Pancreas (tissue), 10 donors: ENCODE measurements around the gene COPS6. TPM values are rescaled to one million over a fixed set of nuclear protein-coding genes. Genes with fewer than 3 reads are reported as not detected.

Source experiments
- ATAC-seq, 4 donors: fragments of 200-7000 bp; cut with Tn5 transposase; one replicate each; pipeline versions ENCODE4 v1.8.0 to v1.9.1; 2020; ENCODE audit warnings: mild to moderate bottlenecking in 4 of 4, moderate library complexity in 4 of 4
- DNase-seq, 6 donors: peaks; one replicate each; pipeline ENCODE4 v3.0.0-alpha.2; 2020
- FAIRE-seq: peaks from 2 replicates; lab custom pipeline; 2012; peaks lifted over from hg19 to GRCh38; lab: Jason Lieb, UNC
- H3K27ac ChIP-seq, 4 donors: fragments of 200-600 bp; sonication (generic); 1 replicate in 3 of 4; 2 replicates in 1 of 4; pipeline versions ENCODE4 v1.5.0 to v1.8.0; 2020
- H3K27me3 ChIP-seq, 4 donors: fragments of 200-600 bp; one replicate each; pipeline ENCODE4 v1.8.0; 2021
- H3K36me3 ChIP-seq, 3 donors: fragments of 200-600 bp; sonication (generic) in 1 of 3; one replicate each; pipeline versions ENCODE4 v1.5.0 to v1.8.0; 2020 to 2021
- H3K4me1 ChIP-seq, 3 donors: fragments of 200-600 bp; one replicate each; pipeline ENCODE4 v1.8.0; 2021
- H3K4me3 ChIP-seq, 4 donors: fragments of 200-600 bp; sonication (generic) in 2 of 4; one replicate each; pipeline versions ENCODE4 v1.5.0 to v1.8.0; 2020 to 2021
- H3K9me3 ChIP-seq, 4 donors: fragments of 200-600 bp; one replicate each; pipeline ENCODE4 v1.8.0; 2021
- CTCF ChIP-seq, 4 donors: fragments of 200-600 bp; sonication (generic) in 3 of 4; IDR thresholded peaks; one replicate each; pipeline versions ENCODE4 v1.5.0 to v1.8.0; 2021; ENCODE audit warnings: antibody characterized with exemption in 4 of 4
- WGBS, 2 donors: extraction: QIAGEN DNeasy Blood & Tissue Kit; methylation state at CpG; one replicate each; pipeline ENCODE4 v1.1.7; 2013; 5-methylcytosine and 5-hydroxymethylcytosine counted together
- intact Hi-C, 3 donors: fragments of 100-400 bp; cut with DNase I; formaldehyde crosslinking; loops; one replicate each; pipeline versions ENCODE4 v1.11.1 to v1.14.2; 2022
- polyA plus RNA-seq, 2 donors: library from polyadenylated mRNA; stranded (reverse); fragments of 200-250 nt; gene quantifications; one replicate each; pipeline ENCODE4 v1.2.3, GENCODE V29; 2013
- total RNA-seq, 6 donors: library from RNA; stranded (reverse); fragmentation: NEBNext Ultra II Directional in 4 of 6; extraction: Animal tissue kit (Norgen Biotek cat#: 25700) in 4 of 6; gene quantifications; one replicate each; pipeline versions ENCODE4 v1.2.1 to v1.2.4, GENCODE V29; 2021 to 2023
- donor health status: healthy with polysubstance abuse.
- donor health status: DM: no; HTN: no; CAD: no; lungs with moderate emphysema.
- donor health status: DM: no; HTN: no; CAD: no.
- donor health status: control.
- donor health status: control.
- donor health status: Bipolar disorder and iron deficiency.
- donor health status: DM: yes; HTN: yes; CAD: no.
- donor health status: DM: no; HTN: no; CAD: no.
- donor health status: DM: no; HTN: no; CAD: no.
- donor health status: DM: yes; HTN: yes; CAD: no.

COPS6 gene
- total and polyA plus RNA-seq, 8 donors: 34.6 to 82.0 (median 40.5) TPM

GRCh38 chr7:100087055-100087750, 1.6 kb upstream of the COPS6 start:
- Histone ChIP-seq H3K4me3 (no peak overlapping the region), H3K36me3 (peaks cover 0 to 10% (median 0%) of the 10 kb centered on the region in 3 donors), H3K27ac (no peak overlapping the region), H3K4me1 (peaks cover 3 to 7% (median 7%) of the 10 kb centered on the region in 3 donors), H3K27me3 (no peaks in the 10 kb centered on the region), H3K9me3 (no peaks in the 10 kb centered on the region)
- no peak for TF ChIP-seq CTCF (IDR thresholded peaks at IDR 0.05)
- WGBS, 2 donors: 84 to 87% methylated on average over 10 of the region's 10 CpGs
- no peak for DNase-seq
- intact Hi-C loops: no loop called here
- peak; percentile 26 for FAIRE-seq
- ATAC-seq: no peak

- H3K9me3 ChIP-seq: no peaks in the 10 kb centered on the region
- peak overlapping the region; percentile 59 to 97 (median 79) for H3K4me3 ChIP-seq
- peaks cover 0 to 7% (median 7%) of the 10 kb centered on the region in 3 donors for H3K4me1 ChIP-seq
- intact Hi-C loops: no loop called here
- H3K27me3 ChIP-seq: no peaks in the 10 kb centered on the region
- FAIRE-seq: no peak
- no peak for TF ChIP-seq CTCF (IDR thresholded peaks at IDR 0.05)
- H3K36me3 ChIP-seq: peaks cover 0 to 18% (median 0%) of the 10 kb centered on the region in 3 donors
- 76 to 78% methylated on average over 11 of the region's 11 CpGs for WGBS, 2 donors
- ATAC-seq: peak in 1 of 4 donors; percentile 4
- peak overlapping the region; percentile 70 to 84 (median 80) for H3K27ac ChIP-seq
- DNase-seq: no peak
Observed at GRCh38 chr7:100088095-100088620, 611 bp upstream of the COPS6 start.

- Histone ChIP-seq H3K4me3 (peak overlapping the region; percentile 59 to 97 (median 79)), H3K27ac (peak overlapping the region in 1 of 4 donors; percentile 84), H3K4me1 (peaks cover 0 to 7% (median 7%) of the 10 kb centered on the region in 3 donors), H3K9me3 (no peaks in the 10 kb centered on the region), H3K27me3 (no peaks in the 10 kb centered on the region), H3K36me3 (peaks cover 0 to 31% (median 9%) of the 10 kb centered on the region in 3 donors)
- FAIRE-seq (no peak), ATAC-seq (no peak), DNase-seq (no peak)
- intact Hi-C loops: no loop called here
- WGBS, 2 donors: 26 to 35% methylated on average over 7 of the region's 7 CpGs
- no peak for TF ChIP-seq CTCF (IDR thresholded peaks at IDR 0.05)
Observed at GRCh38 chr7:100089458-100090196, 858 bp downstream of the COPS6 start.

- no peak for TF ChIP-seq CTCF (IDR thresholded peaks at IDR 0.05)
- no peaks in the 10 kb centered on the region for H3K9me3 ChIP-seq
- no peak for FAIRE-seq
- H3K4me3 ChIP-seq: no peak overlapping the region
- H3K27me3 ChIP-seq: no peaks in the 10 kb centered on the region
- no peak for DNase-seq
- H3K4me1 ChIP-seq: peaks cover 0 to 7% (median 7%) of the 10 kb centered on the region in 3 donors
- intact Hi-C loops: no loop called here
- 89 to 91% methylated on average over 14 of the region's 14 CpGs for WGBS, 2 donors
- no peak for ATAC-seq
- no peak overlapping the region for H3K27ac ChIP-seq
- peaks cover 0 to 42% (median 13%) of the 10 kb centered on the region in 3 donors for H3K36me3 ChIP-seq
Observed at GRCh38 chr7:100090527-100091410, 2.0 kb downstream of the COPS6 start.
